ENCODE results near the gene MTCL1.

MTCL1 gene

DNA sequence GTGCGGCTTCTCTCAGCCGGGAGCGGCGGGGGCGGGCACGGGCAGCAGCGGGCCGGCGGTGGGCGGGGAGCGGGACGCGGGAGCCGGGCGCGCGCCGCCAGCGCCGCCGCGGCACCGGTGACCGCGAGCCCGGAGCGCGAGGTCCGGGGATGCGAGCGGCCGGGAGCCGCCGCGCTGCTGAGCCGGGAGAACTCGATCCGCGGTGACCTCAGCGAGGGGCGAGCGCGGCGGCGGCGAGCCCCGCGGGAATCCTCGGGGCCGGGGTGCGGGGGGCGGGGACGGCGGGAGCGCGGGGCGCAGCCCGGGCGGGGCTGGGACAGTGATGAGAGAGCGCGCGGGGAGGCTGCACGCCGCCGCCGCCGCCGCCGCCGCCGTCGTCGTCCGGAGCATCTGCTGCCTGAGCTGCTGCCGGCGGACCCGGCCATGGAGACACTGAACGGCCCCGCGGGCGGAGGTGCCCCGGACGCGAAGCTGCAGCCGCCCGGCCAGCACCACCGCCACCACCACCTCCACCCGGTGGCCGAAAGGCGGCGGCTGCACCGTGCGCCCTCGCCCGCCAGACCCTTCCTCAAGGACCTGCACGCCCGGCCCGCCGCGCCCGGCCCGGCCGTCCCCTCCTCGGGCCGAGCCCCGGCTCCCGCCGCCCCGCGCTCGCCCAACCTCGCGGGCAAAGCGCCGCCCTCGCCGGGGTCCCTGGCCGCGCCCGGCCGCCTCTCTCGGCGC lies at the start of gene MTCL1:
Gene MTCL1, plus strand, starts transcription at position 319 of the 723 bp plus-strand sequence. Its CDS starts 105 bp downstream, at position 424.
- H3K27ac Mint-ChIP-seq = peak within 1 kb of the TSS; percentile 14
- H3K4me1 Mint-ChIP-seq = peaks cover 13% of the 10 kb centered on the region
- H3K27me3 Mint-ChIP-seq = peaks cover 17% of the 10 kb centered on the region
- H3K9me3 Mint-ChIP-seq = no peaks in the 10 kb centered on the region
- H3K4me3 Mint-ChIP-seq = peak within 1 kb of the TSS; percentile 93
- peak; percentile 49 for ATAC-seq (ENCODE audit: low read depth)
- H3K36me3 Mint-ChIP-seq = no peaks in the 10 kb centered on the region
- peak; percentile 30 to 43 for DNase-seq (ENCODE audit: low spot score in 2 of 2)

DNA sequence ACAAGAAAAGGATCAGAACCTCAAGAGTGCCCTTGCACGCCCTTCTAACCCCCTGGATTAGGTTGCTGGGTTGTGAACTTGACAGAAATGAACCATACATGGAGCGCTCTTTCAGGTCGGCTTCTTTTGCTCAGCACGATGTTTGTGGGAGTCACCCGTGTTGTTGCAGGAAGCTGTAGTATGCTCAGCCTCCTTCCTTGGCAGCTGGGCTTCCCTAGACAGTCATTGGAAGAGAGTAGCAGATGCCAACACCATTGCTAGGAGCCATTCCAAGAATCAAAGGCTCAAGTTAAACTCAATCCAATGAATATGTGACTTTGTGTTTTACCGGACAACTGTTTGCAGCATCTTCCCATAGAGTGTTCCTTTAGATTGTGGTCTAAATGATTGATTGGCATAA lies 49.1 kb upstream of the MTCL1 start:
- peaks cover 3% of the 10 kb centered on the region for H3K27me3 Mint-ChIP-seq
- peaks cover 2% of the 10 kb centered on the region for H3K4me1 Mint-ChIP-seq
- no peaks in the 10 kb centered on the region for H3K9me3 Mint-ChIP-seq
- DNase-seq (ENCODE audit: low spot score in 2 of 2) = no peak
- H3K36me3 Mint-ChIP-seq = no peaks in the 10 kb centered on the region
- no peak for ATAC-seq (ENCODE audit: low read depth)
- H3K27ac Mint-ChIP-seq = no peak overlapping the region
- no peak overlapping the region for H3K4me3 Mint-ChIP-seq

DNA sequence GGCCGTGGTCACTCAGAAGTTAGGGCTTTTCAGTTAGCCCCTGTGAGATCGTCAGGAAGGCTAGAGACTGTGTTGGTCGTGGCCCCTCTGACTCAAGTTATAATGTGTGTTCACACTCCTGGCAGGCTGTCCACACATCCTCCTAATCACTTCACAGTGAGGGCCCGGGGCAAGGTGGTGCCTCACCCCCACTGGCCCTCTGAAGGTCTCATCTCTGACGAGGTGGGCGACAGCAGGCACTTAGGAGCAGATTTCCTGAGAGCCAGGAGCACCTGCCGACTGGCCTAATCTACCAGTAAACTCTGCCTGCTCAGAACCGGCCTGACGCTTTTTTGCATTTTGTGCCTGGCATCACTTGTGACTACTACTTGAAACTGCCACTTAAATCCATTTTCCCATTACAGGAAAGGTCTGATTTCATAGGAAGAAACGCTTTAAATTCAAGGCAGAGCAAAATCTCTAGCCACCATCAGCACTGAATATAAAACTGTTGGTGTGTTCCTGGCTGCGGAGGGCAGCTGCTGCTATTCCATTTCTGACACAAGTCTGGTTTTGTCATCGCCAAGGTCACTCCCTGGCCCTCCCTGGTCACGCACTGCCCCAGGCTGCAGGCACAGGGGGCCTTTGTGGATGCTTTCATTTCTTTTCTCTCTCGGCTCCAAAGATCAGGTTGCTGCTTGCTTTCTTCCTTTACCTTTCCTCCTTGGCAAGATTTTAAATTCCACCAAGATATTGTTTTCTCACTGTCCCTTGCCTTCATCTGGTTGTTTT lies 48.1 kb upstream of the MTCL1 start:
- Mint-ChIP-seq H3K4me1 (peaks cover 4% of the 10 kb centered on the region), H3K4me3 (no peak overlapping the region), H3K36me3 (no peaks in the 10 kb centered on the region), H3K27ac (no peak overlapping the region), H3K9me3 (no peaks in the 10 kb centered on the region), H3K27me3 (peaks cover 3% of the 10 kb centered on the region)
- ATAC-seq (ENCODE audit: low read depth) (no peak), DNase-seq (ENCODE audit: low spot score in 2 of 2) (no peak)

DNA sequence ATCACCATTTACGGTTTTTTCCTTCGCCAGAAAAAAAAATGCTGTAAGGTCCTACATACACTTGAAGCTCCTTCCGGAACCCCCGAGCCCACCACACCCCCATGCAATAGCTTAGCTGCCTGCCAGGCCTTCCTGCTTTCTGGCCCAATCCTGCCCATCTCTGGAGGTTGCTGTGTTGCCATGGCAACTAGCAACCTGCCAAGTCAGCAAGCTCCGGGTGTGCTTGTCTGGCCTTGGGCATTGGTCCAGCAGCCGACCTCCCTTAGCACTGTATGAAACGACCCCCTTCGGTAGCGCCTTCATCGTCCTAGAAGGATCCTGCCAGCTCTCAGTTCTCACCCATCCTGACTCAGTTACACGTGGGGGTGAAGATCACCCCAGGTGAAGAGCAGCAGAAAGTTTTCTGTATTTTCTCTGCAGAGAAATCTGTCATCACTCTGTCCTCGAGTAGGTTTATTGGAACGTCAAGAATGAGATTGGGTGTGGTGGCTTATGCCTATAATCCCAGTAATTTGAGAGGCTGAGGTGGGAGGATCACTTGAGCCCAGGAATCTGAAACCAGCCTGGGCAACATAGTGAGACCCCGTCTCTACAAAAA lies 47.4 kb upstream of the MTCL1 start:
- DNase-seq (ENCODE audit: low spot score in 2 of 2) = no peak
- Mint-ChIP-seq H3K4me1 (peaks cover 4% of the 10 kb centered on the region), H3K4me3 (no peak overlapping the region), H3K36me3 (no peaks in the 10 kb centered on the region), H3K9me3 (no peaks in the 10 kb centered on the region), H3K27me3 (peaks cover 3% of the 10 kb centered on the region), H3K27ac (no peak overlapping the region)
- ATAC-seq (ENCODE audit: low read depth) = no peak

DNA sequence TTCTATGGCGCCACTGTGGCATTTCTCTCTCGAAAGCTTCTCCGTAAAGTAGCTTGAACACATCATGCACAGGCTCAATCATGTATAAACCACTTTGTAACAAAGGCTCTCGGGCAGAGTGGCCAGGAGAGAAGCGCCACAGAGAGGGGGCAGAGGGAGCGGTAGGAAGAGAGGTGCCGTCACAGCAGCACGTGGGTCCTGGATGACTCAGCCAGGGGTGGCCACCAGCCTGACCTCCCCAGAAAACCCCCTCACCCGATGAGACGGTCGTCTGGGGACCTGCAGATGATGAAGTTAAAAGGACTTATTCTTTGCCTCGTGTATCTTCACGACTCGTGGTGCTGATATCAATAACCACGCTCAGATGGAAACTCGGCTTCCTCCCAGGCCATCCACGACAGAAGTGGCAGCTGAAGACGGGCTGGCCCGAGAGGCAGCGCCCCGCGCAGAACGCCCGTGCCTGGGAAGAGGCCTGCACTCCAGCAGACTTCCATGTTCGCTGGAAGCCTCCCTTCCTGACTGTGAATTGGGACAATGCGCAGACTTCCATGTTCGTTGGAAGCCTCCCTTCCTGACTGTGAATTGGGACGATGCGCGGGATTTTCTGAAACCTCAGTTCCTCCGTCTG lies 46.4 kb upstream of the MTCL1 start:
- no peaks in the 10 kb centered on the region for H3K36me3 Mint-ChIP-seq
- no peak overlapping the region for H3K4me3 Mint-ChIP-seq
- peaks cover 3% of the 10 kb centered on the region for H3K27me3 Mint-ChIP-seq
- no peak for ATAC-seq (ENCODE audit: low read depth)
- H3K27ac Mint-ChIP-seq = no peak overlapping the region
- DNase-seq (ENCODE audit: low spot score in 2 of 2) = no peak
- no peaks in the 10 kb centered on the region for H3K9me3 Mint-ChIP-seq
- H3K4me1 Mint-ChIP-seq = peaks cover 4% of the 10 kb centered on the region

DNA sequence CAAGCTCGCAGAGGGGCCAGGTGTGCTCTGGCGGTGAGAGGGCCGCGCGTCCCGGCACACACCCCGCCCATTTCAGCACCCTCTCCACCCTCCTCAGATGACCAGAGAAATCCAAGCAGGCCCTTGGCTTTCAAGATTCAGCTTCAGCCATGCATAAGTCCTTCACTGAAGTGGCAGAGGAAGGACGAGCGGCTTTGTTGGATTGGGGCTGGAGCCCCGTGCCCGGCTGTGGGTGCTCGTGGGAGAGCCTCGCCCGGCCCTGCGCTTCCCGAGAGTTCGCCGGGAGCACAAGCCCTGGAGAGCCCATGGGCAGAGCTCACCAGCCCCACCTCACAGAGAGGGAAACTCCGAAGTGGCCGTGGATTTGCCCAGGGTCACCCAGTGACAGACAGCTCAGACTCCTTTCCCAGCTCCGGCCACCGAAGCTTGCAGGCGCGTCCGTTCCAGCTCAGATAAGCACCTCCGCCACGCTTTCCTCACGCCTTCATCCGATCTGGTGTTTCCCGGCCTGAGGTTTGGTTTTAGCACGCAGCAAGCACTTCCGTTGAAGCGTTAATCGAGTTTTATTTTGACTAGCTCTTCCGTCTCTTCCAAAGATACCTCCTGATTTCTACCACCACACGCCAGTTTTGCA lies 45.6 kb upstream of the MTCL1 start:
- no peak overlapping the region for H3K27ac Mint-ChIP-seq

DNA sequence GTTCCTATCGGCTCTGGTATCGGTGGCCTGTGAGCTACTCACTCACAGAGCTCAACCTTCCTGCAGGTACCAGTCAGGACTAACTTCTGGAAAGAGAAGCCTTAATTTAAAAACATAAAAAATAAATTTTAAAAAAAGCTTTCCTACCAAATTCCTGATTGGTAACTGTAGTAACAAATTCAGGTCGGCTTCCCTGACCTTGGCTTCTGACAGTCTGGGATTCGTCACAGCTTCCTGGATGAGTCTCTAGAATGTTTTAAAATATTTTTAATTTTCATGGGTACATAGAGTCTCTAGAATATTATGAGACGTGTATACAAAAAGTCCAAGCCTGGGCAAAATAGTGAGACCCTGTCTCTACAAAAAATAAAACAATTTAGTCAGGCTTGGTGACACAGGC lies 45.0 kb upstream of the MTCL1 start:
- Mint-ChIP-seq H3K9me3 (no peaks in the 10 kb centered on the region), H3K4me3 (no peak overlapping the region), H3K36me3 (peaks cover 3% of the 10 kb centered on the region), H3K27ac (no peak overlapping the region), H3K27me3 (peaks cover 3% of the 10 kb centered on the region), H3K4me1 (peaks cover 4% of the 10 kb centered on the region)
- ATAC-seq (ENCODE audit: low read depth) (no peak), DNase-seq (ENCODE audit: low spot score in 2 of 2) (no peak)

More for the DNA sequence above, 45.6 kb upstream of the MTCL1 start:
- Mint-ChIP-seq H3K27me3 (peaks cover 3% of the 10 kb centered on the region), H3K4me1 (peaks cover 4% of the 10 kb centered on the region), H3K9me3 (no peaks in the 10 kb centered on the region), H3K36me3 (peaks cover under 1% of the 10 kb centered on the region), H3K4me3 (no peak overlapping the region)
- ATAC-seq (ENCODE audit: low read depth) (no peak), DNase-seq (ENCODE audit: low spot score in 2 of 2) (no peak)

DNA sequence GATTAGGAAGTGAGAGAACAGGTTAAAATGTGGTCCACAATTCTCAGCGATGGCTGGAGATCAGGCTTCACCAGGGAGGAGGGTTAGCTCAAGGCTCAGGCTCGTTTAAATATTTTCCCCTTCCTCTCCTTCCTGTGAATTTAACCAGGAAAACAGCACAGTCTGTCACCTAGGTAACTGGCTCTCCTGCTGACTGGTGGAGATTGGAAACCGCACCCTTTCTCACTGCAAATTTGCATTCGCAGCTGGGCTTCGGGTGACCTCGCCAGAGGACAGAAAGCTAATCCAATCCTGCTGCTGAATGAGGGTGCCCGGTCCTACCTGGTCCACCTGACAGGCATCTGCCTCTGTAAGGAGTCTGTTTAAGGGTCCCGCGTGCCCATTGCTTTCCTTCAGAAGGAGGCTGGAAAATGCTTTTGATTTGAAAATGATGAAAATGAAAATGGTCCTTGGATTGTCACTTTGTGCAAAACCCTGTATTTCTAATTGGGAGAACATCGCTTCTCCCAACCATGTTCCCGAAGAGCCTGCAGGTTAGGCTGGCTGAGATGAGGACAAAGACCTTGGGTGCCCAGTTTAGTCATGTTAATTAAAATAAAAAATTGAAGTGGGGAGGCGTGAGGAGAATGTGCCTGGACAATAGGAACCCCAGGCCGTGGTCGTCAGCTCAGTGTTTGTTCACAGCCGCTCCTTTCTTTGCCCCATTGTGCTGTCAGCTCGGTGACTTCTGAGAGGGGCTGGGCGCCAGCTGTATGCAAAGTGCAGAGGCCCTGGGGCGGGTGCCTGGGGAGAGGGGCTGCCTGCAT lies 43.4 kb upstream of the MTCL1 start:
- H3K9me3 Mint-ChIP-seq = no peaks in the 10 kb centered on the region
- no peak overlapping the region for H3K27ac Mint-ChIP-seq
- H3K4me1 Mint-ChIP-seq = peaks cover 4% of the 10 kb centered on the region
- DNase-seq (ENCODE audit: low spot score in 2 of 2) = no peak
- no peak for ATAC-seq (ENCODE audit: low read depth)
- no peak overlapping the region for H3K4me3 Mint-ChIP-seq
- peaks cover 3% of the 10 kb centered on the region for H3K27me3 Mint-ChIP-seq
- peaks cover 3% of the 10 kb centered on the region for H3K36me3 Mint-ChIP-seq

DNA sequence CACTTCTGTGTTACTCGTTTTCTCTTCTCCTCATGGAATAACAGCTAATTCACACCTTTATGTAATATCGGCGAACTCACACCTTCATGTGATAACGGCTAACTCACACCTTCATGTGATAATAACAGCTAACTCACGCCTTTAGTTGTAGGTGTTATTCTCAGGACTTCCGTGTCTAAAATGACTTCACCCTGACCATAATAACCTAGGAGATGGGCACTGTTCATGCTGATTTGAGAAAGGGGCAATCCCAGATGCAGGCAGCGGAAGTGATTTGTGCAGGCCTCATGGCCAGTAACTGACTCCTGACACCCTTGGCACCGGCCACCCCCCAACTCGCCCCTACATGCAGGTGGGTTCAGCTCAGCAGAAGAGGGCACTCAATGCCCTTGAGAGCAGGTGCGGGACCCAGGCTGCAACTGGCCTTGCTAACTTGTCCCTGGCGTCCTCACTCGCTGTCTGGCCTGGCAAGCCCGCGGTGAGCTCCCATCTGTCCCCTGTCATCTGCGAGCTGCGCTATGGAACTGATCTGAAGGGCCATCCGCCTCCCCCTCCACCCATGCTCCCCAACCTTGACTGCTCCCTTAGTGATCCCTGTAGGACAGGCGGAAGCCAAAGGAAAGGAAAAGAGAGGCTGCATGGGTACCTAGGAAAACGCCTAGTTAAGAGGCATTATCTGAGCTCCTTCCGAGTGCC lies 42.6 kb upstream of the MTCL1 start:
- Mint-ChIP-seq H3K4me3 (no peak overlapping the region), H3K27me3 (peaks cover 3% of the 10 kb centered on the region), H3K9me3 (no peaks in the 10 kb centered on the region), H3K4me1 (peaks cover 4% of the 10 kb centered on the region), H3K27ac (no peak overlapping the region), H3K36me3 (peaks cover 3% of the 10 kb centered on the region)
- DNase-seq (ENCODE audit: low spot score in 2 of 2) = no peak
- no peak for ATAC-seq (ENCODE audit: low read depth)

DNA sequence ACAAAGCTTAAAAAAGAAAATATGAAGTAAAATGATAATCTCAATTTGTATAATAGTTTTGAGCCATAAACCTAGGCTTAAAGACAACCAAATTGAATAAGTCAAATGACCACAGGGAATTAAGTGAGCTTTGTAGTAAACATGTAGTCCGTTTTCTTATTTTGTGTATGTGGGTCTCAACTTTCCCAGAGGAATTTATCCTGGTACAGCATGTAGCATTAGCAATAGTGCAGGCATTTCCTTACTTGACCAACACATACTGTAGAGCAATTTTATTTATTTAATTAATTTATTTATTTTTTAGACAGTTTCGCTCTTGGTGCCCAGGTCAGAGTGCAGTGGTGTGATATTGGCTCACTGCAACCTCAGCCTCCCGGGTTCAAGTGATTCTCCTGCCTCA lies 37.5 kb upstream of the MTCL1 start:
- no peaks in the 10 kb centered on the region for H3K4me1 Mint-ChIP-seq
- ATAC-seq (ENCODE audit: low read depth) (no peak), DNase-seq (ENCODE audit: low spot score in 2 of 2) (no peak)
- H3K27me3 Mint-ChIP-seq = peaks cover 1% of the 10 kb centered on the region
- no peaks in the 10 kb centered on the region for H3K9me3 Mint-ChIP-seq
- H3K4me3 Mint-ChIP-seq = no peak overlapping the region
- H3K36me3 Mint-ChIP-seq = peaks cover 3% of the 10 kb centered on the region
- H3K27ac Mint-ChIP-seq = no peak overlapping the region

DNA sequence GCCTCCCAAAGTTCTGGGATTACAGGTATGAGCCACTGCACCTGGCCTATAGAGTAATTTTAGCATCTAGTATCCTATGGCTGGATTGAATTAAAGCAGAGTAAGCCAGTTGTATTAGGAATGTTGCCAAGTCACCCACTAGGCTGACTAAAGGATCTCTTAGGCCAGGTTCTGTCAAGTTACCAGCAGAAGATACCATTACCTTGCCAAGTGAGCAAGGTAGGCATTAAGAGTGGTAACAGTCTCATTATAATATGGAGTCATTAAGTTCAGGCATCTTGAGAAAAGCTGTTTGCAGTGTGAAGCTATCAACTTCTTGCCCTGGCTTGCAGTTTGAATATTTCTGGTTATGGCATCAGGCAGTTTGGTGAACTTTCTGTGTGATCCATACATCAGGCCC lies 37.0 kb upstream of the MTCL1 start:
- H3K4me3 Mint-ChIP-seq = no peak overlapping the region
- H3K36me3 Mint-ChIP-seq = peaks cover 3% of the 10 kb centered on the region
- H3K27me3 Mint-ChIP-seq = peaks cover 1% of the 10 kb centered on the region
- H3K4me1 Mint-ChIP-seq = peaks cover 1% of the 10 kb centered on the region
- ATAC-seq (ENCODE audit: low read depth) (no peak), DNase-seq (ENCODE audit: low spot score in 2 of 2) (no peak)
- H3K9me3 Mint-ChIP-seq = no peaks in the 10 kb centered on the region
- H3K27ac Mint-ChIP-seq = no peak overlapping the region

DNA sequence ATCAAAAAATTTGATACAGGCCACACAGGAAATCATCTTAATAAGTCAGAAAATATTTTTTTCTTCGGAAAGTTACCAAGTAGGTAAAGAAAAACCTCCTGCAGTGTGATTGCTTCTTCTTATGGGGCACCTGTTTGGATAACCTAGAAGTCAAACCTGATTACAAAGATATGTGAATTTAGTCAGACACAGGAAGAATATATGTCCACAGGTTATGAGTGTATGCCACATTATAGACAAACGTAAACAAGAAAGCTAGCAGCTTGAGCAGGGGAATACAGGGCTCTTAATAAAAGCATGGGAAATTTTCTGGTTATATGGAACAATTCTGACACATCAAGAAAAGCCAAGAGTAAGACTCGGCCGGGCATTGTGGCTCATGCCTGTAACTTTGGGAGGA lies 35.8 kb upstream of the MTCL1 start:
- Mint-ChIP-seq H3K9me3 (peaks cover 3% of the 10 kb centered on the region), H3K27me3 (peaks cover 1% of the 10 kb centered on the region), H3K27ac (no peak overlapping the region), H3K4me1 (peaks cover 4% of the 10 kb centered on the region), H3K36me3 (peaks cover 6% of the 10 kb centered on the region), H3K4me3 (no peak overlapping the region)
- no peak for DNase-seq (ENCODE audit: low spot score in 2 of 2)
- no peak for ATAC-seq (ENCODE audit: low read depth)

Data from memory B cell (primary cell).